ENCODE results near the gene GPR55. TPM values are rescaled to one million over a fixed set of nuclear protein-coding genes. Genes with fewer than 3 reads are reported as not detected.

The GPR55 gene
- total and polyA plus RNA-seq, 3 donors from 2014 or later: 10.9 to 14.7 (median 12.3) TPM

- intact Hi-C loops (cut with DNase I; ENCODE audit: low total_unique reads): no loop called here
- Histone ChIP-seq H3K9me3 (no peaks in the 10 kb centered on the region), H3K27me3 (no peaks in the 10 kb centered on the region), H3K4me3 (no peak overlapping the region), H3K36me3 (ENCODE audit: low read depth, missing control alignments) (no peaks in the 10 kb centered on the region), H3K27ac (no peak overlapping the region), H3K4me1 (peaks cover 3% of the 10 kb centered on the region)
- TF ChIP-seq POLR2A (IDR thresholded peaks at IDR 0.05) (no peak), CTCF (IDR thresholded peaks at IDR 0.05) (no peak)
- WGBS, 2 donors: 96% methylated on average over 23 to 34 of the region's 34 CpGs
- DNase-seq: no peak
Measured at GRCh38 chr2:230875347-230876315, 49.4 kb downstream of the GPR55 start.

GRCh38 chr2:230874876-230875275, 50.2 kb downstream of the GPR55 start:
- no peak overlapping the region for H3K27ac ChIP-seq
- TF ChIP-seq POLR2A (IDR thresholded peaks at IDR 0.05): no peak
- no peak for TF ChIP-seq CTCF (IDR thresholded peaks at IDR 0.05)
- 78 to 91% methylated on average over 4 to 10 of the region's 10 CpGs for WGBS, 2 donors
- DNase-seq: no peak
- intact Hi-C loops (cut with DNase I; ENCODE audit: low total_unique reads): no loop called here
- H3K4me1 ChIP-seq: peaks cover 3% of the 10 kb centered on the region
- no peaks in the 10 kb centered on the region for H3K27me3 ChIP-seq
- no peaks in the 10 kb centered on the region for H3K36me3 ChIP-seq (ENCODE audit: low read depth, missing control alignments)
- H3K4me3 ChIP-seq: no peak overlapping the region
- no peaks in the 10 kb centered on the region for H3K9me3 ChIP-seq

GRCh38 chr2:230874456-230874855, 50.6 kb downstream of the GPR55 start:
- 92 to 94% methylated on average over 8 to 11 of the region's 11 CpGs for WGBS, 2 donors
- DNase-seq: no peak
- H3K27ac ChIP-seq: no peak overlapping the region
- H3K27me3 ChIP-seq: no peaks in the 10 kb centered on the region
- no peak overlapping the region for H3K4me3 ChIP-seq
- no peaks in the 10 kb centered on the region for H3K9me3 ChIP-seq
- no peaks in the 10 kb centered on the region for H3K36me3 ChIP-seq (ENCODE audit: low read depth, missing control alignments)
- intact Hi-C loops (cut with DNase I; ENCODE audit: low total_unique reads): no loop called here
- TF ChIP-seq CTCF (IDR thresholded peaks at IDR 0.05) (no peak), POLR2A (IDR thresholded peaks at IDR 0.05) (no peak)
- peaks cover 3% of the 10 kb centered on the region for H3K4me1 ChIP-seq

- no peak for DNase-seq
- WGBS, 2 donors: 82 to 87% methylated on average over 12 to 13 of the region's 13 CpGs
- Histone ChIP-seq H3K36me3 (ENCODE audit: low read depth, missing control alignments) (no peaks in the 10 kb centered on the region), H3K4me1 (no peaks in the 10 kb centered on the region), H3K27me3 (no peaks in the 10 kb centered on the region), H3K27ac (no peak overlapping the region), H3K4me3 (no peak overlapping the region), H3K9me3 (no peaks in the 10 kb centered on the region)
- no peak for TF ChIP-seq POLR2A (IDR thresholded peaks at IDR 0.05)
- no peak for TF ChIP-seq CTCF (IDR thresholded peaks at IDR 0.05)
- intact Hi-C loops (cut with DNase I; ENCODE audit: low total_unique reads): no loop called here
Measured at GRCh38 chr2:230873661-230874401, 51.2 kb downstream of the GPR55 start.
